ENCODE results near the gene SPNS1. TPM values are rescaled to one million over a fixed set of nuclear protein-coding genes. Genes with fewer than 3 reads are reported as not detected.
A peak's percentile ranks its signal among the peaks of the same experiment; 100 is the strongest.

The SPNS1 gene
- total RNA-seq, 1 donor from 2014 or later: 20.8 TPM

GRCh38 chr16:29028457-29029167 is 54.0 kb downstream of the SPNS1 start:
- DNase-seq (ENCODE audit: low read depth in 2 of 2): no peak

- peak in 1 of 2 donors; percentile 79 for DNase-seq (ENCODE audit: low read depth in 2 of 2)
Measured at GRCh38 chr16:29029168-29029994, 54.8 kb downstream of the SPNS1 start.

- no peak for DNase-seq (ENCODE audit: low read depth in 2 of 2)
Measured at GRCh38 chr16:29030086-29030840, 55.7 kb downstream of the SPNS1 start.

Other genes with a start within 250 kb of the SPNS1 start
- gene NPIPB9, start 223.0 kb upstream of the SPNS1 start, total RNA-seq: 0.77 and 1.3 TPM in 2 replicates
- 16.4 and 31.0 TPM in 2 replicates for gene ATXN2L, start 151.8 kb upstream of the SPNS1 start, total RNA-seq
- 109 and 118 TPM in 2 replicates for gene TUFM, start 128.4 kb upstream of the SPNS1 start, total RNA-seq
- gene SH2B1, start 110.9 kb upstream of the SPNS1 start, total RNA-seq: 7.4 and 8.9 TPM in 2 replicates
- 0.13 and 0.25 TPM in 2 replicates for gene ATP2A1, start 96.3 kb upstream of the SPNS1 start, total RNA-seq
- gene RABEP2, start 49.5 kb upstream of the SPNS1 start, total RNA-seq: 31.5 and 39.3 TPM in 2 replicates
- gene CD19, start 42.8 kb upstream of the SPNS1 start, total RNA-seq: not detected in 2 replicates
- gene NFATC2IP, start 23.8 kb upstream of the SPNS1 start, total RNA-seq: 18.5 and 25.4 TPM in 2 replicates
- 0.26 and 0.51 TPM in 2 replicates for gene LAT, start 10.3 kb downstream of the SPNS1 start, total RNA-seq

Data from dermis microvascular lymphatic vessel endothelial cell (primary cell).